Mucosa of descending colon (tissue), 3 donors: Measurements from ENCODE around the gene CDK12. TPM values are rescaled to one million over a fixed set of nuclear protein-coding genes. Genes with fewer than 3 reads are reported as not detected.

Source experiments
- ATAC-seq: fragments of 200-7000 bp; cut with Tn5 transposase; one replicate; pipeline ENCODE4 v1.9.1; 2020; ENCODE audit warnings: mild to moderate bottlenecking, moderate library complexity
- DNase-seq, 3 donors: peaks; one replicate each; pipeline ENCODE4 v3.0.0-alpha.2; 2020
- H3K36me3 ChIP-seq: fragments of 200-600 bp; one replicate; pipeline ENCODE4 v1.8.0; 2021; ENCODE audit warnings: low read depth, mild to moderate bottlenecking
- H3K4me1 ChIP-seq: fragments of 200-600 bp; one replicate; pipeline ENCODE4 v1.8.0; 2021; ENCODE audit warnings: low read depth, mild to moderate bottlenecking
- H3K4me3 ChIP-seq: fragments of 200-600 bp; one replicate; pipeline ENCODE4 v1.8.0; 2021; ENCODE audit warnings: mild to moderate bottlenecking
- H3K9me3 ChIP-seq: fragments of 200-600 bp; one replicate; pipeline ENCODE4 v1.8.0; 2021; ENCODE audit warnings: mild to moderate bottlenecking
- CTCF ChIP-seq: fragments of 200-600 bp; IDR thresholded peaks from one replicate; pipeline ENCODE4 v1.8.0; 2022; ENCODE audit warnings: antibody characterized with exemption, mild to moderate bottlenecking
- intact Hi-C, 2 donors: fragments of 100-400 bp; cut with DNase I in 1 of 2; cut with micrococcal nuclease in 1 of 2; formaldehyde crosslinking; loops; one replicate each; pipeline versions ENCODE4 v1.11.0 to v1.11.1; 2022; cut with DNase I, micrococcal nuclease
- total RNA-seq, 3 donors: library from RNA; stranded (reverse); fragmentation: NEBNext Ultra II Directional in 2 of 3; extraction: Animal tissue kit (Norgen Biotek cat#: 25700) in 2 of 3; gene quantifications; one replicate each; pipeline versions ENCODE4 v1.2.1 to v1.2.4, GENCODE V29; 2021 to 2023
- donor health status: DM: no; HTN: no; CAD: no; lungs with moderate emphysema.
- donor health status: DM: no; HTN: no; CAD: no.
- donor health status: DM: no; HTN: yes; CAD: no.

The CDK12 gene
- total RNA-seq, 3 donors from 2014 or later, result 49.3 to 59.7 (median 58.4) TPM

- ATAC-seq (no peak), DNase-seq (no peak)
- H3K36me3 ChIP-seq, result no peaks in the 10 kb centered on the region
- TF ChIP-seq CTCF, result no peak
- H3K4me3 ChIP-seq, result no peak overlapping the region
- H3K9me3 ChIP-seq, result no peaks in the 10 kb centered on the region
- H3K4me1 ChIP-seq, result no peaks in the 10 kb centered on the region
- intact Hi-C loops, result no loop called here
Observed at GRCh38 chr17:39581759-39582085, 120.4 kb downstream of the CDK12 start.

DNA sequence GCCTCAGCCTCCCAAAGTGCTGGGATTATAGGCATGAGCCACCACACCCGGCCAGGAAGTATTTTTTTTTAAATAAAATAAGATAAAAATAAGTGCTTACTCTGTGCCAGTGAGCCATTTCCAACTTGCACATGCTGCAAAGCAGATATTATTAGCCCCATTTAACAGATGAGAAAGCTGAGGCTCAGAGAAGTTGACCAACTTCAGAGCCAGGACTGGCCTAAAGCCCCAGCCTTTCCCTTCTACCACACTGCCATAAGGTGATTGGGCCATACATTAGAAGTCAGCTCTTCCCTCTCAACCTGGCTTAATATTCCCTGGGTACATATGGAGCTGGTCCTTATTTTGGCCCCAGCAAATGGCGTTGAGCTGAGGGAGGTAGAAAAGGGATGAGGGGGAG is 121.4 kb downstream of the CDK12 start:
- no peak overlapping the region for H3K4me3 ChIP-seq
- DNase-seq, result no peak
- H3K36me3 ChIP-seq, result no peaks in the 10 kb centered on the region
- no peaks in the 10 kb centered on the region for H3K4me1 ChIP-seq
- no peak for TF ChIP-seq CTCF
- intact Hi-C loops, result no loop called here
- H3K9me3 ChIP-seq, result no peaks in the 10 kb centered on the region
- ATAC-seq, result no peak

Other genes starting within 250 kb of the CDK12 start
- gene STAC2, start 235.5 kb upstream of the CDK12 start, total RNA-seq, result under 1 TPM in 2 of 3 donors, not detected in 1; 0.17 to 0.79 TPM
- gene FBXL20, start 59.9 kb upstream of the CDK12 start, total RNA-seq, result 10 to 100 TPM; 16.6 to 29.2 (median 28.9) TPM
- gene MED1, start 10.2 kb upstream of the CDK12 start, total RNA-seq, result 10 to 100 TPM; 23.8 to 36.4 (median 27.6) TPM
- under 1 TPM in 1 of 3 donors, not detected in 2; 0.05 TPM for gene NEUROD2, start 146.4 kb downstream of the CDK12 start, total RNA-seq
- 100 to 1,000 TPM; 108 to 362 (median 356) TPM for gene PPP1R1B, start 165.5 kb downstream of the CDK12 start, total RNA-seq
- 10 to 100 TPM; 36.1 to 58.8 (median 57.6) TPM for gene STARD3, start 175.7 kb downstream of the CDK12 start, total RNA-seq
- 1 to 10 TPM in 2 of 3 donors, under 1 TPM in 1; 0.96 to 3.4 (median 1.5) TPM for gene TCAP, start 203.9 kb downstream of the CDK12 start, total RNA-seq
- 1 to 10 TPM in 2 of 3 donors, under 1 TPM in 1; 0.23 to 2.0 (median 1.5) TPM for gene PNMT, start 207.0 kb downstream of the CDK12 start, total RNA-seq
- gene PGAP3, start 226.6 kb downstream of the CDK12 start, total RNA-seq, result 10 to 100 TPM; 27.7 to 74.6 (median 47.9) TPM
- 100 to 1,000 TPM; 104 to 284 (median 161) TPM for gene ERBB2, start 238.6 kb downstream of the CDK12 start, total RNA-seq